Endodermal cell (in vitro differentiated cells): ENCODE data around the gene ZNF232. TPM values are rescaled to one million over a fixed set of nuclear protein-coding genes. Genes with fewer than 3 reads are reported as not detected.

Experiments used
- DNase-seq: peaks from one replicate; pipeline ENCODE4 v3.0.0-alpha.2; 2017
- H3K27ac ChIP-seq: 2 replicates; pipeline ENCODE4 v1.5.1; 2013; ENCODE audit warnings: mild to moderate bottlenecking, low read depth, low read length, moderate library complexity
- H3K27me3 ChIP-seq: 2 replicates; pipeline ENCODE4 v1.6.1; 2013; ENCODE audit warnings: mild to moderate bottlenecking, low read length, moderate library complexity; ENCODE audit not compliant: insufficient read depth, control insufficient read depth, poor library complexity, severe bottlenecking
- H3K36me3 ChIP-seq: 2 replicates; pipeline ENCODE4 v1.7.0; 2013; ENCODE audit warnings: mild to moderate bottlenecking, low read length, moderate library complexity; ENCODE audit not compliant: control insufficient read depth, insufficient read depth
- H3K4me1 ChIP-seq: one replicate; pipeline ENCODE4 v1.7.0; 2013; ENCODE audit warnings: low read length; ENCODE audit not compliant: control insufficient read depth, insufficient read depth
- H3K4me3 ChIP-seq: 2 replicates; pipeline ENCODE4 v1.5.1; 2013; ENCODE audit warnings: mild to moderate bottlenecking, low read length, moderate library complexity
- H3K9ac ChIP-seq: 2 replicates; pipeline ENCODE4 v1.6.1; 2013; ENCODE audit warnings: mild to moderate bottlenecking, low read length, moderate library complexity; ENCODE audit not compliant: poor library complexity, severe bottlenecking; ENCODE audit errors: extremely low read depth
- H3K9me3 ChIP-seq: 2 replicates; pipeline ENCODE4 v1.6.1; 2013; ENCODE audit warnings: mild to moderate bottlenecking, low read length, moderate library complexity; ENCODE audit not compliant: control insufficient read depth
- H3K27ac Mint-ChIP-seq: 2 replicates; pipeline ENCODE4 v1.8.0; 2020; ENCODE audit warnings: mixed read lengths
- H3K27me3 Mint-ChIP-seq: 2 replicates; pipeline ENCODE4 v1.8.0; 2021; ENCODE audit warnings: mild to moderate bottlenecking, mixed read lengths; ENCODE audit not compliant: insufficient read depth
- H3K36me3 Mint-ChIP-seq: 2 replicates; pipeline ENCODE4 v1.8.0; 2020; ENCODE audit warnings: low read depth, mixed read lengths
- H3K4me1 Mint-ChIP-seq: 2 replicates; pipeline ENCODE4 v1.8.0; 2020; ENCODE audit warnings: mixed read lengths
- H3K4me3 Mint-ChIP-seq: 2 replicates; pipeline ENCODE4 v1.8.0; 2020; ENCODE audit warnings: mild to moderate bottlenecking, moderate library complexity, mixed read lengths
- H3K9me3 Mint-ChIP-seq: 2 replicates; pipeline ENCODE4 v1.8.0; 2020; ENCODE audit warnings: mild to moderate bottlenecking, mixed read lengths
- WGBS, 2 experiments: methylation state at CpG; one replicate each; pipeline versions ENCODE4 v1.1.5 to v1.1.7; 2013; ENCODE audit warnings: missing lambda C conversion rate in 2 of 2, mixed read lengths in 1 of 2; ENCODE audit not compliant: insufficient coverage in 1 of 2, insufficient read length in 1 of 2; 5-methylcytosine and 5-hydroxymethylcytosine counted together
- total RNA-seq, 2 donors: library from RNA; stranded (reverse); fragmentation: NEBNext Ultra II Directional in 1 of 2; extraction: Animal tissue kit (Norgen Biotek cat#: 25700) in 1 of 2; gene quantifications; 2 replicates in 1 of 2; 3 replicates in 1 of 2; pipeline ENCODE4 v1.2.1, GENCODE V29; 2021
- TF ChIP-seq, protein P1 (sequence below): fragments of 200-600 bp; sonication (generic); conservative IDR thresholded peaks from 2 replicates; pipeline ENCODE4 v1.5.0; 2021; ENCODE audit warnings: antibody characterized with exemption, mild to moderate bottlenecking

ZNF232 gene
- total RNA-seq, 2 donors from 2014 or later, result 27.2 to 32.1 TPM

DNA sequence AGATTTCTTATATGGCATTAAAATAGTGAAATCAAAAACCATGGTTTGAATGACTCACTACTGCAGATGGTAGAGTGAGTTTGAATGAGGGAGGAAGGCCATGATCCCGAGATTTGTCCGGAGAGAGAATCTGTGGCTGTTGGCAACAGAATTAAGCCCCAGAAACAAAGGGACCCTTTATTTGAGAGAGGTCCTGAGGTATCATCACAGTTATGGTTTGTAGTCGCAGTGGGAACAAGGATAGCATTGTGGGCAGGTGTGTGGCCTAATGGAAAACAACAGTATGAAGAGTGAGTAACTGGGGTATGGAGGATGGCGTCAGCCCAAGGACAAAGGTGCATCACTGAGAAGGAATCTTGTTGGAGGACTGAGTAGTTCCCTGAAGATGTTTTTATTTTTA, 42.0 kb downstream of the ZNF232 start:
- Histone ChIP-seq H3K27me3 (no peaks in the 10 kb centered on the region), H3K4me1 (no peaks in the 10 kb centered on the region), H3K27ac (no peak overlapping the region), H3K36me3 (no peaks in the 10 kb centered on the region), H3K9me3 (no peaks in the 10 kb centered on the region), H3K9ac (no peak overlapping the region), H3K4me3 (no peak overlapping the region)
- TF ChIP-seq, protein P1, sequence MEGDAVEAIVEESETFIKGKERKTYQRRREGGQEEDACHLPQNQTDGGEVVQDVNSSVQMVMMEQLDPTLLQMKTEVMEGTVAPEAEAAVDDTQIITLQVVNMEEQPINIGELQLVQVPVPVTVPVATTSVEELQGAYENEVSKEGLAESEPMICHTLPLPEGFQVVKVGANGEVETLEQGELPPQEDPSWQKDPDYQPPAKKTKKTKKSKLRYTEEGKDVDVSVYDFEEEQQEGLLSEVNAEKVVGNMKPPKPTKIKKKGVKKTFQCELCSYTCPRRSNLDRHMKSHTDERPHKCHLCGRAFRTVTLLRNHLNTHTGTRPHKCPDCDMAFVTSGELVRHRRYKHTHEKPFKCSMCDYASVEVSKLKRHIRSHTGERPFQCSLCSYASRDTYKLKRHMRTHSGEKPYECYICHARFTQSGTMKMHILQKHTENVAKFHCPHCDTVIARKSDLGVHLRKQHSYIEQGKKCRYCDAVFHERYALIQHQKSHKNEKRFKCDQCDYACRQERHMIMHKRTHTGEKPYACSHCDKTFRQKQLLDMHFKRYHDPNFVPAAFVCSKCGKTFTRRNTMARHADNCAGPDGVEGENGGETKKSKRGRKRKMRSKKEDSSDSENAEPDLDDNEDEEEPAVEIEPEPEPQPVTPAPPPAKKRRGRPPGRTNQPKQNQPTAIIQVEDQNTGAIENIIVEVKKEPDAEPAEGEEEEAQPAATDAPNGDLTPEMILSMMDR, result no peak
- H3K27ac Mint-ChIP-seq, result no peak overlapping the region
- H3K4me3 Mint-ChIP-seq, result no peak overlapping the region
- 93 to 100% methylated on average over 3 to 4 of the region's 4 CpGs for WGBS, 2 experiments
- DNase-seq, result no peak
- H3K27me3 Mint-ChIP-seq, result peaks cover 25% of the 10 kb centered on the region
- H3K9me3 Mint-ChIP-seq, result no peaks in the 10 kb centered on the region
- peaks cover 3% of the 10 kb centered on the region for H3K4me1 Mint-ChIP-seq
- no peaks in the 10 kb centered on the region for H3K36me3 Mint-ChIP-seq

DNA sequence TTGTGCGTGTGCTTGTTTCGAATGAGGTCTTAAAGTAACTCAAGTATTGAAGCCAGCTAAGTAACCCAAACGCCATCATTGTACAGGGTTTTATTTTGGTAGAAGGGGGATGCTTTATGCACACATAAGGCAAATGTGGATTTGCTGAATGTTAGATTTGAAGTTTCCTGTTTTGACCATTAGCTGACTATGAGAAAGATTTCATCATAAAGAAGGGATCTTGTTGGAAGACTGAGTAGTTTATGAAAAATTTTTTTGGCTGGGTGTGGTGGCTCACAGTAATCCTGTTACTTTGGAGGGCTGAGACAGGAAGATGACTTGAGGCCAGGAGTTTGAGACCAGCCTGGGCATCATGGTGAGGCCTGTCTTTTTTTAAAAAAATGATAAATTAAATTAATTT, 43.4 kb downstream of the ZNF232 start:
- Mint-ChIP-seq H3K27ac (no peak overlapping the region), H3K4me3 (no peak overlapping the region), H3K4me1 (no peaks in the 10 kb centered on the region), H3K9me3 (no peaks in the 10 kb centered on the region), H3K36me3 (no peaks in the 10 kb centered on the region), H3K27me3 (peaks cover 27% of the 10 kb centered on the region)
- H3K27me3 ChIP-seq, result no peaks in the 10 kb centered on the region
- no peak for DNase-seq
- no peak overlapping the region for H3K4me3 ChIP-seq
- no peaks in the 10 kb centered on the region for H3K9me3 ChIP-seq
- TF ChIP-seq, protein P1, result no peak
- H3K4me1 ChIP-seq, result no peaks in the 10 kb centered on the region
- no peak overlapping the region for H3K27ac ChIP-seq
- H3K36me3 ChIP-seq, result no peaks in the 10 kb centered on the region
- WGBS, 2 experiments, result 95 to 100% methylated on average over 3 of the region's 3 CpGs
- H3K9ac ChIP-seq, result no peak overlapping the region

DNA sequence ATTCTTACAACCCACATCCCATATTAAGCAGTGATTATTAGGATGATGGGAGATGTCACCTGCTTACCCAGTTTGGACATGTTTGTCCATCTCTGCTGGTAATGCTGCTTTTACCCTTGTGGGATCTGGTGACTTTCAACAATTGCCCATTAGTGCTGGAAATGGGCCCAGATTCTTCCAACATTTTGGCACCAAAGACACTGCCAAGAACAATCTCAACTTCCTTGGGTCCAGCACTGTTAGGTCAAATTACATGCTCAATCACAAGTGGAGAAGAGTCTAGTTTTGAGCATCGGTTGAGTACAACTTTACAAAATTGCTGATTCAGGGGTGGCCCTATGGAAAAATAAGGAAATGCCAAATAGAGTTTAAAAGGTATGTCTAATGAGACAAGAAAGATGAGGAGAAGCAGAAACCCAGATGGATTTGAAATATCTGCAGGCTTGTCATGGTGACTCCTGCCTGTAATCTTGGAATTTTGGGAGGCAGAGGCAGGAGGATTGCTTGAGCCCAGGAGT, 46.4 kb downstream of the ZNF232 start:
- Histone ChIP-seq H3K36me3 (no peaks in the 10 kb centered on the region), H3K27me3 (no peaks in the 10 kb centered on the region), H3K9me3 (no peaks in the 10 kb centered on the region), H3K4me1 (no peaks in the 10 kb centered on the region), H3K4me3 (no peak overlapping the region), H3K27ac (no peak overlapping the region), H3K9ac (no peak overlapping the region)
- H3K9me3 Mint-ChIP-seq, result no peaks in the 10 kb centered on the region
- peaks cover 26% of the 10 kb centered on the region for H3K27me3 Mint-ChIP-seq
- WGBS, 2 experiments, result 86 to 94% methylated on average over 1 of the region's 1 CpG
- no peaks in the 10 kb centered on the region for H3K36me3 Mint-ChIP-seq
- H3K4me3 Mint-ChIP-seq, result no peak overlapping the region
- H3K4me1 Mint-ChIP-seq, result no peaks in the 10 kb centered on the region
- no peak overlapping the region for H3K27ac Mint-ChIP-seq
- TF ChIP-seq, protein P1, result no peak
- DNase-seq, result no peak

Other genes starting within 250 kb of the ZNF232 start
- 1 to 10 TPM in 1 of 2 donors, under 1 TPM in 1; 0.82 to 4.8 TPM for gene C17orf107, start 212.3 kb downstream of the ZNF232 start, total RNA-seq
- gene CHRNE, start 208.8 kb downstream of the ZNF232 start, total RNA-seq, result 1 to 10 TPM in 1 of 2 donors, under 1 TPM in 1; 0.71 to 1.2 TPM
- not detected for gene GP1BA, start 179.6 kb downstream of the ZNF232 start, total RNA-seq
- gene SLC25A11, start 171.8 kb downstream of the ZNF232 start, total RNA-seq, result 10 to 100 TPM; 59.9 to 76.9 TPM
- 100 to 1,000 TPM; 120 to 123 TPM for gene RNF167, start 171.6 kb downstream of the ZNF232 start, total RNA-seq
- 100 to 1,000 TPM; 880 to 935 TPM for gene PFN1, start 163.3 kb downstream of the ZNF232 start, total RNA-seq
- gene ENO3, start 160.8 kb downstream of the ZNF232 start, total RNA-seq, result 10 to 100 TPM; 34.1 to 53.6 TPM
- 10 to 100 TPM; 81.1 to 84.4 TPM for gene SPAG7, start 144.1 kb downstream of the ZNF232 start, total RNA-seq
- gene CAMTA2, start 124.2 kb downstream of the ZNF232 start, total RNA-seq, result 10 to 100 TPM; 13.6 to 24.8 TPM
- gene INCA1, start 114.4 kb downstream of the ZNF232 start, total RNA-seq, result 1 to 10 TPM in 1 of 2 donors, under 1 TPM in 1; 0.99 to 1.7 TPM
- gene KIF1C, start 113.9 kb downstream of the ZNF232 start, total RNA-seq, result 100 to 1,000 TPM; 108 to 133 TPM
- gene SLC52A1, start 76.5 kb downstream of the ZNF232 start, total RNA-seq, result under 1 TPM in 1 of 2 donors, not detected in 1; 0.13 TPM
- gene ZFP3, start 33.4 kb downstream of the ZNF232 start, total RNA-seq, result 1 to 10 TPM in 1 of 2 donors, under 1 TPM in 1; 0.09 to 1.3 TPM
- under 1 TPM; 0.13 TPM for gene USP6, start 4.2 kb upstream of the ZNF232 start, total RNA-seq
- 10 to 100 TPM; 13.9 to 15.5 TPM for gene ZNF594, start 80.0 kb upstream of the ZNF232 start, total RNA-seq
- gene SCIMP, start 123.0 kb upstream of the ZNF232 start, total RNA-seq, result not detected
- gene RABEP1, start 170.4 kb upstream of the ZNF232 start, total RNA-seq, result 10 to 100 TPM; 32.2 to 32.8 TPM